A673 (cell line): Measurements from ENCODE around the gene CAMKV. TPM values are rescaled to one million over a fixed set of nuclear protein-coding genes. Genes with fewer than 3 reads are reported as not detected.

Experiments used
- BruUV-seq: library from RNA; stranded (reverse); fragments of 400-500 nt; replicated peaks from 2 replicates; lab custom pipeline; 2021; lab: Mats Ljungman, UMichigan
- CTCF ChIA-PET: fragments of 300-600 bp; sonication (Branson Sonifier 250); formaldehyde crosslinking; loops from one replicate; lab custom pipeline; 2022; ENCODE audit warnings: antibody characterized with exemption; lab: Charles Lee
- POLR2A ChIA-PET: fragments of 300-600 bp; sonication (Branson Sonifier 250); formaldehyde crosslinking; loops from one replicate; lab custom pipeline; 2022; ENCODE audit warnings: antibody characterized with exemption; ENCODE audit not compliant: low non-redundant PET; lab: Charles Lee
- DNase-seq: peaks from one replicate; pipeline ENCODE4 v3.0.0-alpha.2; 2015; ENCODE audit warnings: low spot score
- H3K27ac ChIP-seq: fragments of 200-600 bp; sonication (generic); 2 replicates; pipeline ENCODE4 v1.5.1; 2016; ENCODE audit warnings: mixed run types, low read depth, mild to moderate bottlenecking, mixed read lengths, antibody characterized with exemption, low read length; ENCODE audit not compliant: poor library complexity, severe bottlenecking
- H3K27me3 ChIP-seq: fragments of 200-600 bp; sonication (generic); replicated peaks from 2 replicates; pipeline ENCODE4 v1.6.1; 2017; ENCODE audit warnings: mixed run types, low read depth, mild to moderate bottlenecking, mixed read lengths, antibody characterized with exemption, low read length; ENCODE audit not compliant: insufficient read depth, poor library complexity
- H3K36me3 ChIP-seq: fragments of 200-600 bp; sonication (generic); 2 replicates; pipeline ENCODE4 v1.6.1; 2016; ENCODE audit warnings: mixed run types, mild to moderate bottlenecking, mixed read lengths, antibody characterized with exemption, low read length; ENCODE audit not compliant: insufficient read depth, poor library complexity, severe bottlenecking
- H3K4me1 ChIP-seq: fragments of 200-600 bp; sonication (generic); 2 replicates; pipeline ENCODE4 v1.6.1; 2017; ENCODE audit warnings: mixed run types, mild to moderate bottlenecking, mixed read lengths, antibody characterized with exemption, low read length; ENCODE audit not compliant: insufficient read depth, poor library complexity, severe bottlenecking
- H3K4me3 ChIP-seq: fragments of 200-600 bp; sonication (generic); 2 replicates; pipeline ENCODE4 v1.5.1; 2016; ENCODE audit warnings: low read depth, mixed run types, mild to moderate bottlenecking, mixed read lengths, low read length; ENCODE audit not compliant: poor library complexity, severe bottlenecking
- H3K9me3 ChIP-seq: fragments of 200-600 bp; sonication (generic); 2 replicates; pipeline ENCODE4 v1.6.1; 2016; ENCODE audit warnings: mixed run types, low read depth, mild to moderate bottlenecking, mixed read lengths, antibody characterized with exemption, low read length; ENCODE audit not compliant: poor library complexity, severe bottlenecking
- EZH2 ChIP-seq: fragments of 200-600 bp; sonication (generic); IDR thresholded peaks from 2 replicates; pipeline ENCODE4 v1.6.1; 2017; ENCODE audit warnings: borderline replicate concordance, low read depth, mild to moderate bottlenecking, mixed read lengths, antibody characterized with exemption, low read length; ENCODE audit not compliant: poor library complexity, severe bottlenecking
- intact Hi-C: fragments of 100-400 bp; cut with micrococcal nuclease; formaldehyde crosslinking; loops from one replicate; pipeline ENCODE4 v1.10.0; 2022; ENCODE audit not compliant: unreplicated experiment
- total RNA-seq: library from RNA; stranded (reverse); gene quantifications from 2 replicates; pipeline ENCODE4 v1.2.3, GENCODE V29; 2021
- TF ChIP-seq, protein P1 (sequence below): fragments of 300-800, 200-600 bp; sonication (generic); conservative IDR thresholded peaks from 2 replicates; pipeline ENCODE4 v1.5.1; 2017; ENCODE audit warnings: low read depth, mild to moderate bottlenecking, antibody characterized with exemption, low read length, moderate library complexity, mixed read lengths

Gene CAMKV
- total RNA-seq, 1 experiment from 2014 or later: 5.4 TPM

- H3K4me1 ChIP-seq: no peaks in the 10 kb centered on the region
- no peak for TF ChIP-seq EZH2
- TF ChIP-seq, protein P1, sequence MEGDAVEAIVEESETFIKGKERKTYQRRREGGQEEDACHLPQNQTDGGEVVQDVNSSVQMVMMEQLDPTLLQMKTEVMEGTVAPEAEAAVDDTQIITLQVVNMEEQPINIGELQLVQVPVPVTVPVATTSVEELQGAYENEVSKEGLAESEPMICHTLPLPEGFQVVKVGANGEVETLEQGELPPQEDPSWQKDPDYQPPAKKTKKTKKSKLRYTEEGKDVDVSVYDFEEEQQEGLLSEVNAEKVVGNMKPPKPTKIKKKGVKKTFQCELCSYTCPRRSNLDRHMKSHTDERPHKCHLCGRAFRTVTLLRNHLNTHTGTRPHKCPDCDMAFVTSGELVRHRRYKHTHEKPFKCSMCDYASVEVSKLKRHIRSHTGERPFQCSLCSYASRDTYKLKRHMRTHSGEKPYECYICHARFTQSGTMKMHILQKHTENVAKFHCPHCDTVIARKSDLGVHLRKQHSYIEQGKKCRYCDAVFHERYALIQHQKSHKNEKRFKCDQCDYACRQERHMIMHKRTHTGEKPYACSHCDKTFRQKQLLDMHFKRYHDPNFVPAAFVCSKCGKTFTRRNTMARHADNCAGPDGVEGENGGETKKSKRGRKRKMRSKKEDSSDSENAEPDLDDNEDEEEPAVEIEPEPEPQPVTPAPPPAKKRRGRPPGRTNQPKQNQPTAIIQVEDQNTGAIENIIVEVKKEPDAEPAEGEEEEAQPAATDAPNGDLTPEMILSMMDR: no peak
- ChIA-PET POLR2A (no interaction called here), CTCF (no interaction called here)
- BruUV-seq: no TSS peak
- no peaks in the 10 kb centered on the region for H3K36me3 ChIP-seq
- H3K4me3 ChIP-seq: no peak overlapping the region
- H3K9me3 ChIP-seq: no peaks in the 10 kb centered on the region
- DNase-seq: no peak
- intact Hi-C loops: loop anchor here (10.0 kb wide), 2 partner anchors 59 to 121 kb away; partner anchors contain the start of genes GMPPB and MST1R
- no peak overlapping the region for H3K27ac ChIP-seq
- no peaks in the 10 kb centered on the region for H3K27me3 ChIP-seq
These were observed 24.0 kb downstream of the CAMKV start for GRCh38 chr3:49845694-49846093.

DNA sequence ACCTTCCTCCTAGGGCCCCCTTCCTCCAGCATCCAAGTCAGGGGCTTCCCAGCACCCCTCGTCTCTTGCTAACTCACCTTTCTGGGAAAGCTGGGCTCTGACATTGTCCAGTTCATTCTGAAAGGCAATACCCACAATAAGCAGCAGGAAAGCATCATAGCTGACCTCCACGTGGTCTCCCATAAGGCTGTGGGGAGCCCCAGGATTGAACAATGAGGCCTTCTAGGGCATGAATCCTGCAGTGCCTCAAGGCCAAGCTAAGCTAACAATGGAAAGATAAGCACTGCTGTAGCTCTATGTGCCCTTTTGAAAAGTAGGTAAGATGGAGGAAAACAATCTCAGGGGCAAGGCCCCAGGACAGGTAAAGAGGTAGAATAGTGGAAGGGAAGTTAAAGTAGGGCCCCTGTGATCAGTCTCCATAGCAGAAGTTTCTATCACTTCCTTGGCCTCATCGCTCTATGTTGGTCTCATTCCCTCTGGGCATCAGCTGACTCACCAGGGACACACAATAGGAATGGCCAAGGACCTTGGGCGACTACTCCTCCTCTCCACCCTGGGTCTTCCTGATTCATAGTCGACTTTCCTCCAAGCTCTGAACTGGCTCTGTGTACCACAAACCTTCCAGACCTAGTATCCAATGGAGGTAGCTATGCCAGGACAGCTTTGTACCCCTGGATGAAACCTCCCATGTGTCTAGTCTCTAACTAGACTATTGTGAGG lies 25.1 kb downstream of the CAMKV start:
- no TSS peak for BruUV-seq
- DNase-seq: no peak
- Histone ChIP-seq H3K27ac (no peak overlapping the region), H3K9me3 (no peaks in the 10 kb centered on the region), H3K4me1 (no peaks in the 10 kb centered on the region), H3K36me3 (no peaks in the 10 kb centered on the region), H3K4me3 (no peak overlapping the region), H3K27me3 (no peaks in the 10 kb centered on the region)
- ChIA-PET CTCF (no interaction called here), POLR2A (no interaction called here)
- intact Hi-C loops: loop anchor here (10.0 kb wide), 2 partner anchors 60 to 120 kb away; partner anchors contain the start of genes GMPPB and MST1R
- TF ChIP-seq EZH2: no peak
- TF ChIP-seq, protein P1: no peak

- BruUV-seq: no TSS peak
- POLR2A ChIA-PET: no interaction called here
- CTCF ChIA-PET: no interaction called here
These were observed 26.7 kb downstream of the CAMKV start for GRCh38 chr3:49842843-49843517.

More at GRCh38 chr3:49842843-49843517, 26.7 kb downstream of the CAMKV start:
- H3K9me3 ChIP-seq: no peaks in the 10 kb centered on the region
- TF ChIP-seq, protein P1: no peak
- no peak for TF ChIP-seq EZH2
- H3K36me3 ChIP-seq: no peaks in the 10 kb centered on the region
- intact Hi-C loops: loop anchor here (10.0 kb wide), 2 partner anchors 62 to 118 kb away; partner anchors contain the start of genes GMPPB and MST1R
- H3K27ac ChIP-seq: no peak overlapping the region
- no peaks in the 10 kb centered on the region for H3K27me3 ChIP-seq
- H3K4me3 ChIP-seq: no peak overlapping the region
- DNase-seq: no peak
- no peaks in the 10 kb centered on the region for H3K4me1 ChIP-seq
